ENCODE data around the gene GARNL3. TPM values are rescaled to one million over a fixed set of nuclear protein-coding genes. Genes with fewer than 3 reads are reported as not detected.

GARNL3 gene
- total RNA-seq, 1 donor from 2014 or later, result 3.3 TPM

DNA sequence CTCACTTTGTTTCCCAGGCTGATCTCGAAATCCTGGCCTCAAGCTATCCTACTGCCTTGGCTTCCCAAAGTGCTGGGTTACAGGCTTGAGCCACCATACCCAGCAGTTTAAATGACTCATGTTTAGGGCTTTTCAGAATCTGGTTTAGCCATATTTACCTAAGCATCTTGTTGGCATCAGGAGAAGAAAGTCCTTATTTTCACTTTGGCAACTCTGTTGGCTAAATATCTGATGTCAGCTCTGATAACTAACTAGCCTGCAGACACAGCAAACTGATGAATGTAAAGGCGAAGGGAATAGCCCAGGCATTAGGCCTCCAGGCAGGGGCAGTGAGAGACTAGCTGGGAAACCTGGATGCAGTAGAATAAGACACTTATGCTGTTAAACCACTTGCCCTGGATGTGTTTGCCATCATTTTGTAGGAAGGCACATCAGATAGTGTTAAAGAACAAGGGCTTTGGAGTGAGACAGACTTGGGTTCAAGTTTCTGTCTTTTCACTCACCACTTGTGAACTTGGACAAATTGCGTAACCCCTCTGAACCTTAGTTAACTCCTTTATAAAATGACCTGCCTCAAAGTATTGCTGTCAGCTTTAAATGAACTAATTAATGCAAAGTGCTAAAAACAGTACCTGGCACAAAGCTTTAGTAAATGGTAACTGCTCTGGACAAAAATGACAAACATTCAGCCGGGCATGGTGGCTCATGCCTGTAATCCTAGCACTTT, 34.7 kb upstream of the GARNL3 start:
- TF ChIP-seq, protein P1, sequence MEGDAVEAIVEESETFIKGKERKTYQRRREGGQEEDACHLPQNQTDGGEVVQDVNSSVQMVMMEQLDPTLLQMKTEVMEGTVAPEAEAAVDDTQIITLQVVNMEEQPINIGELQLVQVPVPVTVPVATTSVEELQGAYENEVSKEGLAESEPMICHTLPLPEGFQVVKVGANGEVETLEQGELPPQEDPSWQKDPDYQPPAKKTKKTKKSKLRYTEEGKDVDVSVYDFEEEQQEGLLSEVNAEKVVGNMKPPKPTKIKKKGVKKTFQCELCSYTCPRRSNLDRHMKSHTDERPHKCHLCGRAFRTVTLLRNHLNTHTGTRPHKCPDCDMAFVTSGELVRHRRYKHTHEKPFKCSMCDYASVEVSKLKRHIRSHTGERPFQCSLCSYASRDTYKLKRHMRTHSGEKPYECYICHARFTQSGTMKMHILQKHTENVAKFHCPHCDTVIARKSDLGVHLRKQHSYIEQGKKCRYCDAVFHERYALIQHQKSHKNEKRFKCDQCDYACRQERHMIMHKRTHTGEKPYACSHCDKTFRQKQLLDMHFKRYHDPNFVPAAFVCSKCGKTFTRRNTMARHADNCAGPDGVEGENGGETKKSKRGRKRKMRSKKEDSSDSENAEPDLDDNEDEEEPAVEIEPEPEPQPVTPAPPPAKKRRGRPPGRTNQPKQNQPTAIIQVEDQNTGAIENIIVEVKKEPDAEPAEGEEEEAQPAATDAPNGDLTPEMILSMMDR (IDR thresholded peaks at IDR 0.05; ENCODE audit: unreplicated experiment), result no peak
- no peak overlapping the region for H3K27ac Mint-ChIP-seq (ENCODE audit: unreplicated experiment)
- no peaks in the 10 kb centered on the region for H3K36me3 Mint-ChIP-seq (ENCODE audit: low read depth, unreplicated experiment)
- H3K4me1 Mint-ChIP-seq (ENCODE audit: unreplicated experiment), result peaks cover 4% of the 10 kb centered on the region
- H3K4me3 Mint-ChIP-seq (ENCODE audit: unreplicated experiment), result no peak overlapping the region
- no peaks in the 10 kb centered on the region for H3K9me3 Mint-ChIP-seq (ENCODE audit: unreplicated experiment)
- peaks cover 10% of the 10 kb centered on the region for H3K27me3 Mint-ChIP-seq (ENCODE audit: unreplicated experiment)
- no peak for DNase-seq (ENCODE audit: low spot score)

DNA sequence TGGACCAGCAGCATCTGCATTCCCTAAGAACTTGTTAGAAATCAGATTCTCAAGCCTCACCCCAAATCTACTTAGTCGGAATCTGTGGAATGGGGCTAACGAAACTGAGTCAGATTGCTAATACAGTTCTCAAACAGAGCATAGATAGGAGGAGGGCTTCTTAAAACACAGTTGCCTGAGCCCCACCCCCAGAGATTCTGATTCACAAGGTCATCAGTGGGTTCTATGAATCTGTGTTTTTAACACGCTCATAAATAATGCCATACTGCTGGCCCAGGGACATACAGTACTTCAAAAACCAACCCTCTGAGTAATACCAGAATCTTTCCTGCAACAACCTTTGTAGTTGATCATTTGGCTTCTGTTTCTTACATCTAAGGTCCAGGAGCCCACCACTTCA, 32.9 kb upstream of the GARNL3 start:
- Mint-ChIP-seq H3K36me3 (ENCODE audit: low read depth, unreplicated experiment) (no peaks in the 10 kb centered on the region), H3K4me3 (ENCODE audit: unreplicated experiment) (no peak overlapping the region), H3K27ac (ENCODE audit: unreplicated experiment) (no peak overlapping the region), H3K27me3 (ENCODE audit: unreplicated experiment) (peaks cover 3% of the 10 kb centered on the region), H3K9me3 (ENCODE audit: unreplicated experiment) (no peaks in the 10 kb centered on the region), H3K4me1 (ENCODE audit: unreplicated experiment) (no peaks in the 10 kb centered on the region)
- TF ChIP-seq, protein P1 (IDR thresholded peaks at IDR 0.05; ENCODE audit: unreplicated experiment), result no peak
- DNase-seq (ENCODE audit: low spot score), result no peak

DNA sequence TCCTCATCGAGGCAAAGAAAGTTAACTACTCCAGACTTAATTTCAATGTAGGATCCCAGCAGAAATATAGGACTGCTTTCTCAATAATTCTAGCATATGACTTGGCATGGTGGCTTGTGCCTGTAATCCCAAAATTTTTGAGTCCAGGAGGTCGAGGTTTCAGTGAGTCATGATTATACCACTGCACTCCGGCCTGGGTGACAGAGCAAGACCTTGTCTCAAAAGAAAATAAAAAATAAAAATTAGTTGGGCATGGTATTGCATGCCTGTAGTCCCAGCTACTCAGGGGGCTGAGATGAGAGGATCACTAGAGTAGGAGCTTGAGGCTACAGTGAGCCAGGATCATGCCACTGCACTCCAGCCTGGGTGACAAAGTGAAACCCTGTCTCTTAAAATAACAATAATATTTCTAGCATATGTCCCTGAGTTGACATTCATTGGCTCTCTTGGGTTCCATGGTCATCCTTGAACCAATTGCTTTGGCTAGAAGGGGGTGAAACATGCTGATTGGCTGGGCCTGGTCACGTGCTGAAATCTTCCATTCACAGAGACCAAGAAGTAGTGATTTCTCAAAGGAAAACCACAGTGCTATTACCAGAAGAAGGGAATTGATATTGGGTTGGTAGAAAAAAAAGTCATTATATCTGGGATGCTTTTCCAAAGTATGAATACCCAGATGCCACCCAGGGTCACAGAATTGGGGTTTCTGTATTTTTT, 31.6 kb upstream of the GARNL3 start:
- DNase-seq (ENCODE audit: low spot score), result no peak
- no peaks in the 10 kb centered on the region for H3K36me3 Mint-ChIP-seq (ENCODE audit: low read depth, unreplicated experiment)
- H3K4me1 Mint-ChIP-seq (ENCODE audit: unreplicated experiment), result no peaks in the 10 kb centered on the region
- H3K4me3 Mint-ChIP-seq (ENCODE audit: unreplicated experiment), result no peak overlapping the region
- no peak overlapping the region for H3K27ac Mint-ChIP-seq (ENCODE audit: unreplicated experiment)
- peaks cover 4% of the 10 kb centered on the region for H3K27me3 Mint-ChIP-seq (ENCODE audit: unreplicated experiment)
- H3K9me3 Mint-ChIP-seq (ENCODE audit: unreplicated experiment), result no peaks in the 10 kb centered on the region
- TF ChIP-seq, protein P1 (IDR thresholded peaks at IDR 0.05; ENCODE audit: unreplicated experiment), result no peak

DNA sequence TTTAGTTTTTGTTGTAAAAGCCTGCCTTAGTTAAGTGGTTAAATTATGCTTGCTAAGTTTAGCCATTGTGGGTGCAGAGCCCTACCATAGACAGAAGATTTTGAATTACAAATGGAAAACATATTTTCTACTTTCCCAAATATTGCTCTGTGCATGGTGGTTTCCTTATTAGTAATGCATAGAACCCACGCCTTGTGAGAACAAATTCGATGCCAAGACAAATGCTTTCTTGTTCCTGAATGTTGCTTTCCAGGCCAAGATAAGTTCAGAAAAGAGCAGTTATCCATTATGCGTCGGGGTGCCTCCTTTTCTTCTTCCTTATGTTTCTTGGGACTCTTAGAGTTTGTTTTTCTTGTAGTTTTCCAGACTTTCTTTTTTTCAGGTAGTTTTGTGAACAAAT, 31.0 kb upstream of the GARNL3 start:
- Mint-ChIP-seq H3K9me3 (ENCODE audit: unreplicated experiment) (no peaks in the 10 kb centered on the region), H3K4me3 (ENCODE audit: unreplicated experiment) (no peak overlapping the region), H3K27me3 (ENCODE audit: unreplicated experiment) (peaks cover 4% of the 10 kb centered on the region), H3K27ac (ENCODE audit: unreplicated experiment) (no peak overlapping the region), H3K36me3 (ENCODE audit: low read depth, unreplicated experiment) (no peaks in the 10 kb centered on the region), H3K4me1 (ENCODE audit: unreplicated experiment) (no peaks in the 10 kb centered on the region)
- DNase-seq (ENCODE audit: low spot score), result no peak
- TF ChIP-seq, protein P1 (IDR thresholded peaks at IDR 0.05; ENCODE audit: unreplicated experiment), result no peak

DNA sequence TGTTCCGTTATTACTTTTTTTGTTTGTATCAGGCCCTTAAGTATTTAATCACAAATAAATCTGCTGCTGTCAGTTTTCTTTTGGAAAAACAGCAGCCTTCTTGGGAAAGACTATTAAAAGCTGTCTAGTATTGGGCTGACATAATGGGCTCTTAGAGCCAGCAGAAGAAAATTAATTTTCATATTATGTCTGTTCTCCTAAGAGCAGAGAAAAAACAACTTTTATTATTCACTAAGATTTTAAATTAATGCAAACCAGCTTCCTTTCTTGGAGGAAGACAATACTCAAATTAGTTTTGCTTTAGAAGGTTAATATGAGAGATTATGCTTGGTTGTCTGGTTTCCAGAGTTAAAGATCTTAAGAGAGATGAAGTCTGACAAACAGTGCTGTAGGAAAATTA, 30.6 kb upstream of the GARNL3 start:
- H3K9me3 Mint-ChIP-seq (ENCODE audit: unreplicated experiment), result no peaks in the 10 kb centered on the region
- TF ChIP-seq, protein P1 (IDR thresholded peaks at IDR 0.05; ENCODE audit: unreplicated experiment), result no peak
- DNase-seq (ENCODE audit: low spot score), result no peak
- H3K27ac Mint-ChIP-seq (ENCODE audit: unreplicated experiment), result no peak overlapping the region
- no peaks in the 10 kb centered on the region for H3K36me3 Mint-ChIP-seq (ENCODE audit: low read depth, unreplicated experiment)
- H3K4me1 Mint-ChIP-seq (ENCODE audit: unreplicated experiment), result no peaks in the 10 kb centered on the region
- peaks cover 4% of the 10 kb centered on the region for H3K27me3 Mint-ChIP-seq (ENCODE audit: unreplicated experiment)
- no peak overlapping the region for H3K4me3 Mint-ChIP-seq (ENCODE audit: unreplicated experiment)
